LNCAP (cell line): Measurements from ENCODE around the gene CFAP20DC.

Experiments used
- CTCF ChIP-seq: fragments of 450-650 bp; IDR thresholded peaks from 2 replicates; pipeline ENCODE4 v1.5.1; 2017; ENCODE audit warnings: mild to moderate bottlenecking

CFAP20DC gene

GRCh38 chr3:59016930-59017616 lies 32.8 kb downstream of the CFAP20DC start:
- no peak for TF ChIP-seq CTCF

GRCh38 chr3:59013611-59014010 lies 36.2 kb downstream of the CFAP20DC start:
- no peak for TF ChIP-seq CTCF

GRCh38 chr3:59006634-59007517 lies 42.9 kb downstream of the CFAP20DC start:
- no peak for TF ChIP-seq CTCF

GRCh38 chr3:59001675-59002074 lies 48.1 kb downstream of the CFAP20DC start:
- TF ChIP-seq CTCF = no peak

GRCh38 chr3:58999774-59000160 lies 50.1 kb downstream of the CFAP20DC start:
- TF ChIP-seq CTCF = no peak

GRCh38 chr3:58999134-58999773 lies 50.6 kb downstream of the CFAP20DC start:
- no peak for TF ChIP-seq CTCF

GRCh38 chr3:58998476-58999117 lies 51.2 kb downstream of the CFAP20DC start:
- TF ChIP-seq CTCF = no peak
